Panc1 (cell line): Measurements from ENCODE around the gene AANAT.

Source experiments
- CTCF ChIP-seq: fragments of 450-650 bp; IDR thresholded peaks from 2 replicates; pipeline ENCODE4 v1.5.1; 2017; ENCODE audit warnings: mild to moderate bottlenecking
- POLR2AphosphoS5 ChIP-seq: IDR thresholded peaks from 2 replicates; pipeline ENCODE4 v1.6.1; 2012; ENCODE audit warnings: mild to moderate bottlenecking, low read depth, low read length, moderate library complexity
- REST ChIP-seq, 2 experiments: IDR thresholded peaks; 2 replicates each; pipeline ENCODE4 v1.6.1; 2011 to 2012; ENCODE audit warnings: low read depth in 2 of 2, control low read depth in 1 of 2, low read length in 1 of 2, mild to moderate bottlenecking in 1 of 2, moderate library complexity in 1 of 2; ENCODE audit not compliant: insufficient read depth in 1 of 2
- TCF7L2 ChIP-seq: IDR thresholded peaks from 2 replicates; pipeline ENCODE4 v1.6.1; 2011; ENCODE audit warnings: mild to moderate bottlenecking, low read depth, low read length, inconsistent platforms

GRCh38 chr17:76477576-76477975 is 10.2 kb downstream of the AANAT start:
- no peak for TF ChIP-seq CTCF
- no peak for TF ChIP-seq POLR2AphosphoS5
- TF ChIP-seq REST (IDR thresholded peaks at IDR 0.05; ENCODE audit: insufficient read depth in 1 of 2, low read depth in 2 of 2, low read length in 1 of 2) = no peak
- TF ChIP-seq TCF7L2 = no peak
